HG02610 (cell line): ENCODE data around the gene IKZF1.
A peak's percentile ranks its signal among the peaks of the same experiment; 100 is the strongest.

Experiments
- ATAC-seq: cut with Tn5 transposase; IDR thresholded peaks from one replicate; pipeline ENCODE4 v1.9.1; 2021; ENCODE audit warnings: mild to moderate bottlenecking, moderate library complexity; ENCODE audit not compliant: unreplicated experiment

The IKZF1 gene

GRCh38 chr7:50404392-50404791 lies 99.9 kb downstream of the IKZF1 start:
- ATAC-seq, result no peak

GRCh38 chr7:50405221-50405620 lies 100.7 kb downstream of the IKZF1 start:
- no peak for ATAC-seq

- ATAC-seq, result no peak
Measured at GRCh38 chr7:50406935-50407334, 102.4 kb downstream of the IKZF1 start.

GRCh38 chr7:50409856-50410745 lies 105.6 kb downstream of the IKZF1 start:
- peak; percentile 62 for ATAC-seq

- no peak for ATAC-seq
Measured at GRCh38 chr7:50411332-50411731, 106.8 kb downstream of the IKZF1 start.

GRCh38 chr7:50412973-50413372 lies 108.5 kb downstream of the IKZF1 start:
- ATAC-seq, result no peak

GRCh38 chr7:50413561-50413960 lies 109.0 kb downstream of the IKZF1 start:
- no peak for ATAC-seq

GRCh38 chr7:50415844-50416364 lies 111.4 kb downstream of the IKZF1 start:
- no peak for ATAC-seq

GRCh38 chr7:50416527-50417182 lies 112.1 kb downstream of the IKZF1 start:
- ATAC-seq, result peak; percentile 77

GRCh38 chr7:50418086-50418515 lies 113.6 kb downstream of the IKZF1 start:
- ATAC-seq, result peak; percentile 83

GRCh38 chr7:50418526-50419290 lies 114.2 kb downstream of the IKZF1 start:
- ATAC-seq, result no peak

- ATAC-seq, result no peak
Measured at GRCh38 chr7:50421043-50421442, 116.5 kb downstream of the IKZF1 start.

- ATAC-seq, result no peak
Measured at GRCh38 chr7:50422858-50423257, 118.3 kb downstream of the IKZF1 start.

- ATAC-seq, result no peak
Measured at GRCh38 chr7:50423860-50424259, 119.3 kb downstream of the IKZF1 start.

GRCh38 chr7:50425318-50425717 lies 120.8 kb downstream of the IKZF1 start:
- no peak for ATAC-seq

GRCh38 chr7:50426280-50427045 lies 121.9 kb downstream of the IKZF1 start:
- no peak for ATAC-seq

- ATAC-seq, result no peak
Measured at GRCh38 chr7:50427518-50427917, 123.0 kb downstream of the IKZF1 start.

- no peak for ATAC-seq
Measured at GRCh38 chr7:50428911-50429310, 124.4 kb downstream of the IKZF1 start.

- no peak for ATAC-seq
Measured at GRCh38 chr7:50431316-50431715, 126.8 kb downstream of the IKZF1 start.

GRCh38 chr7:50431722-50432305 lies 127.3 kb downstream of the IKZF1 start:
- ATAC-seq, result no peak
